Ovary (tissue), 9 donors: ENCODE data around the gene ANKRD65. TPM values are rescaled to one million over a fixed set of nuclear protein-coding genes. Genes with fewer than 3 reads are reported as not detected.

Experiments
- DNase-seq, 5 donors: peaks; one replicate each; pipeline ENCODE4 v3.0.0-alpha.2; 2019 to 2020
- H3K27ac ChIP-seq, 2 donors: fragments of 200-600 bp; one replicate each; pipeline versions ENCODE4 v1.5.1 to v1.8.0; 2019 to 2022
- H3K27me3 ChIP-seq: fragments of 200-600 bp; one replicate; pipeline ENCODE4 v1.8.0; 2022
- H3K36me3 ChIP-seq: fragments of 200-600 bp; sonication (generic); one replicate; pipeline ENCODE4 v1.5.1; 2019
- H3K4me1 ChIP-seq: one replicate; pipeline ENCODE4 v1.8.1; 2013; ENCODE audit warnings: mild to moderate bottlenecking, moderate library complexity; ENCODE audit not compliant: insufficient read depth
- H3K4me3 ChIP-seq: fragments of 200-600 bp; sonication (generic); one replicate; pipeline ENCODE4 v1.5.1; 2017
- H3K9me3 ChIP-seq, 2 donors: fragments of 200-600 bp in 1 of 2; sonication (generic) in 1 of 2; one replicate each; pipeline versions ENCODE4 v1.5.1 to v1.8.1; 2013 to 2019; ENCODE audit warnings: mild to moderate bottlenecking in 1 of 2, moderate library complexity in 1 of 2
- EP300 ChIP-seq: sonication (generic); formaldehyde crosslinking; IDR thresholded peaks from one replicate; pipeline ENCODE4 v1.6.1; 2017; ENCODE audit warnings: antibody characterized with exemption
- POLR2A ChIP-seq: fragments of 450-650 bp; IDR thresholded peaks from one replicate; pipeline ENCODE4 v1.6.1; 2017; ENCODE audit warnings: antibody characterized with exemption, mild to moderate bottlenecking, moderate library complexity
- WGBS, 3 donors: extraction: QIAGEN DNeasy Blood & Tissue Kit in 1 of 3; methylation state at CpG; one replicate each; pipeline versions ENCODE4 v1.1.5 to v1.1.7; 2013 to 2017; 5-methylcytosine and 5-hydroxymethylcytosine counted together
- intact Hi-C, 4 donors: fragments of 100-400 bp; cut with DNase I; formaldehyde crosslinking; loops; one replicate each; pipeline versions ENCODE4 v1.11.0 to v1.15.1; 2022 to 2023
- polyA plus RNA-seq, 2 donors: library from polyadenylated mRNA; stranded (reverse); fragments of 200-250 nt in 1 of 2; fragments of 350-450 nt in 1 of 2; fragmentation: Illumina TruSeq in 1 of 2; extraction: RNeasy Lipid Tissue Mini Kit (QIAGEN cat#74804) in 1 of 2; gene quantifications; one replicate each; pipeline ENCODE4 v1.2.3, GENCODE V29; 2013 to 2014
- total RNA-seq, 7 donors: library from RNA; depleted of rRNA in 2 of 7; stranded (reverse); fragments of >200 nt in 2 of 7; fragmentation: NEBNext Ultra II Directional in 3 of 7; extraction: Animal tissue kit (Norgen Biotek cat#: 25700) in 3 of 7; gene quantifications; one replicate each; pipeline versions ENCODE4 v1.1.0 to v1.2.4, GENCODE V29; 2016 to 2023
- TF ChIP-seq, protein P1 (sequence below), 3 donors: fragments of 450-650 bp in 2 of 3; fragments of 200-600 bp in 1 of 3; IDR thresholded peaks; one replicate each; pipeline versions ENCODE4 v1.5.1 to v1.8.0; 2016 to 2022; ENCODE audit warnings: antibody characterized with exemption in 3 of 3, mild to moderate bottlenecking in 1 of 3
- donor health status: DM: no; HTN: no; CAD: no; lungs with moderate emphysema.
- donor health status: DM: no; HTN: no; CAD: no.
- donor health status: Bipolar disorder and iron deficiency.
- donor health status: DM: yes; HTN: yes; CAD: no.
- donor health status: DM: no; HTN: no; CAD: no.
- donor health status: DM: yes; HTN: yes; CAD: no.

Gene ANKRD65
- total and polyA plus RNA-seq, 9 donors = 4.5 to 48.8 (median 13.3) TPM

DNA sequence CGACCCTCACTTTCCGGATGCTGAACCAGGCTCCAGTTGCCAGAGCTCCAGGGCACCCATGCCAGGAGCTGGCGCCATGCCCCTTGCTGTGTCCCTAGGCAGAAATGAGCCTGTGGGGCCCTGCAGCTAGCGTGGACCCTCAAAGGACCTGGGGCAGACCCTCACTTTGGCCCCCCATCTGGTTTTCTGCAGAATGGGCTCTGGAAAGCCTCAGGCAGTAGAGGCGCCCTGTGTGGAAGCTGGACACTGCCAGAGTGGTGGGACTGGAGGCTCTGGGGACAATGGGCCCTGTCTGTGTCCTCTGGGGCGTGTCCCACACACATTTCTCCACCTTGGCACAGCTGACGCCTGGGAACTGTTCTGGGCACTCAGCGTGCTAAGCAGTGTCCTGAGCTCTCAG, 39.8 kb downstream of the ANKRD65 start:
- intact Hi-C loops = no loop called here
- DNase-seq = no peak
- no peak for TF ChIP-seq POLR2A
- TF ChIP-seq, protein P1, sequence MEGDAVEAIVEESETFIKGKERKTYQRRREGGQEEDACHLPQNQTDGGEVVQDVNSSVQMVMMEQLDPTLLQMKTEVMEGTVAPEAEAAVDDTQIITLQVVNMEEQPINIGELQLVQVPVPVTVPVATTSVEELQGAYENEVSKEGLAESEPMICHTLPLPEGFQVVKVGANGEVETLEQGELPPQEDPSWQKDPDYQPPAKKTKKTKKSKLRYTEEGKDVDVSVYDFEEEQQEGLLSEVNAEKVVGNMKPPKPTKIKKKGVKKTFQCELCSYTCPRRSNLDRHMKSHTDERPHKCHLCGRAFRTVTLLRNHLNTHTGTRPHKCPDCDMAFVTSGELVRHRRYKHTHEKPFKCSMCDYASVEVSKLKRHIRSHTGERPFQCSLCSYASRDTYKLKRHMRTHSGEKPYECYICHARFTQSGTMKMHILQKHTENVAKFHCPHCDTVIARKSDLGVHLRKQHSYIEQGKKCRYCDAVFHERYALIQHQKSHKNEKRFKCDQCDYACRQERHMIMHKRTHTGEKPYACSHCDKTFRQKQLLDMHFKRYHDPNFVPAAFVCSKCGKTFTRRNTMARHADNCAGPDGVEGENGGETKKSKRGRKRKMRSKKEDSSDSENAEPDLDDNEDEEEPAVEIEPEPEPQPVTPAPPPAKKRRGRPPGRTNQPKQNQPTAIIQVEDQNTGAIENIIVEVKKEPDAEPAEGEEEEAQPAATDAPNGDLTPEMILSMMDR (IDR thresholded peaks at IDR 0.05) = no peak
- TF ChIP-seq EP300 = no peak

GRCh38 chr1:1380860-1381259, 40.2 kb downstream of the ANKRD65 start:
- no peak for DNase-seq
- 83 to 94% (median 87%) methylated on average over 16 of the region's 16 CpGs for WGBS, 3 donors
- TF ChIP-seq, protein P1 (IDR thresholded peaks at IDR 0.05) = no peak
- TF ChIP-seq EP300 (no peak), POLR2A (no peak)

More for the DNA sequence above, 39.8 kb downstream of the ANKRD65 start:
- Histone ChIP-seq H3K9me3 (no peaks in the 10 kb centered on the region), H3K36me3 (no peaks in the 10 kb centered on the region), H3K27ac (no peak overlapping the region), H3K4me1 (no peaks in the 10 kb centered on the region), H3K4me3 (no peak overlapping the region), H3K27me3 (no peaks in the 10 kb centered on the region)
- WGBS, 3 donors = 81 to 85% (median 81%) methylated on average over 7 to 8 of the region's 8 CpGs

GRCh38 chr1:1377540-1378205, 43.4 kb downstream of the ANKRD65 start:
- DNase-seq = no peak
- H3K4me3 ChIP-seq = no peak overlapping the region
- peaks cover 7% of the 10 kb centered on the region for H3K4me1 ChIP-seq
- H3K36me3 ChIP-seq = no peaks in the 10 kb centered on the region
- WGBS, 3 donors = 89 to 90% (median 90%) methylated on average over 16 of the region's 16 CpGs
- intact Hi-C loops = loop anchor here in 2 of 4 donors (10.0 kb wide), 2 partner anchors 127 to 263 kb away; partner anchors contain the start of gene C1orf159 (in 1 of the 2)
- TF ChIP-seq EP300 (no peak), POLR2A (no peak)
- TF ChIP-seq, protein P1 (IDR thresholded peaks at IDR 0.05) = no peak
- no peak overlapping the region for H3K27ac ChIP-seq
- no peaks in the 10 kb centered on the region for H3K9me3 ChIP-seq
- no peaks in the 10 kb centered on the region for H3K27me3 ChIP-seq

More at GRCh38 chr1:1380860-1381259, 40.2 kb downstream of the ANKRD65 start:
- H3K36me3 ChIP-seq = no peaks in the 10 kb centered on the region
- H3K4me1 ChIP-seq = peaks cover 1% of the 10 kb centered on the region
- no peaks in the 10 kb centered on the region for H3K27me3 ChIP-seq
- H3K9me3 ChIP-seq = no peaks in the 10 kb centered on the region
- intact Hi-C loops = no loop called here
- H3K27ac ChIP-seq = no peak overlapping the region
- H3K4me3 ChIP-seq = no peak overlapping the region

- WGBS, 3 donors = 85 to 87% (median 86%) methylated on average over 10 of the region's 10 CpGs
Observed at GRCh38 chr1:1376551-1377226, 44.4 kb downstream of the ANKRD65 start.

More at GRCh38 chr1:1376551-1377226, 44.4 kb downstream of the ANKRD65 start:
- TF ChIP-seq EP300 (no peak), POLR2A (no peak)
- TF ChIP-seq, protein P1 (IDR thresholded peaks at IDR 0.05) = no peak
- H3K4me3 ChIP-seq = no peak overlapping the region
- H3K4me1 ChIP-seq = peaks cover 7% of the 10 kb centered on the region
- H3K9me3 ChIP-seq = no peaks in the 10 kb centered on the region
- no peaks in the 10 kb centered on the region for H3K27me3 ChIP-seq
- DNase-seq = no peak
- intact Hi-C loops = loop anchor here in 2 of 4 donors (10.0 kb wide), 2 partner anchors 128 to 262 kb away; partner anchors contain the start of gene C1orf159 (in 1 of the 2)
- H3K27ac ChIP-seq = no peak overlapping the region
- H3K36me3 ChIP-seq = no peaks in the 10 kb centered on the region
